SK-N-SH (cell line): Measurements from ENCODE around the gene HOXD11. TPM values are rescaled to one million over a fixed set of nuclear protein-coding genes. Genes with fewer than 3 reads are reported as not detected.
A peak's percentile ranks its signal among the peaks of the same experiment; 100 is the strongest.

Experiments used
- CTCF ChIA-PET: fragments of 300-600, 350-600 bp; formaldehyde crosslinking; extraction: SDS; loops from one replicate; lab custom pipeline; 2021; lab: Yijun Ruan, JAX
- POLR2A ChIA-PET: fragments of 350-600 bp; sonication (Branson Sonifier 250); formaldehyde crosslinking; extraction: SDS; loops from one replicate; lab custom pipeline; 2020; ENCODE audit warnings: antibody characterized with exemption, inconsistent platforms; lab: Yijun Ruan, JAX
- DNase-seq: peaks from one replicate; pipeline ENCODE4 v3.0.0; 2012
- H2AFZ ChIP-seq: fragments of 200-600 bp; sonication (generic); 2 replicates; pipeline ENCODE4 v1.8.1; 2016; ENCODE audit warnings: antibody characterized with exemption, mild to moderate bottlenecking, low read depth
- H3F3A ChIP-seq: fragments of 200-600 bp; sonication (generic); replicated peaks from 2 replicates; pipeline ENCODE3; 2016; ENCODE audit warnings: antibody characterized with exemption, mild to moderate bottlenecking; ENCODE audit not compliant: insufficient read depth
- H3K27ac ChIP-seq, 2 experiments: fragments of 200-500 bp in 1 of 2; fragments of 200-600 bp in 1 of 2; sonication (Bioruptor generic) in 1 of 2; sonication (generic), shearing (Covaris generic) in 1 of 2; 2 replicates each; pipeline versions ENCODE4 v1.5.1 to v1.6.1; 2014 to 2016; ENCODE audit warnings: low read depth in 2 of 2, inconsistent platforms in 1 of 2, low read length in 1 of 2, mild to moderate bottlenecking in 1 of 2, mixed read lengths in 1 of 2
- H3K27me3 ChIP-seq: fragments of 200-600 bp; sonication (generic), shearing (Covaris generic); 2 replicates; pipeline ENCODE4 v1.6.1; 2016; ENCODE audit warnings: mixed run types; ENCODE audit not compliant: insufficient read depth
- H3K36me3 ChIP-seq, 2 experiments: fragments of 200-500 bp in 1 of 2; fragments of 200-600 bp in 1 of 2; sonication (Bioruptor generic) in 1 of 2; sonication (generic) in 1 of 2; replicated peaks in 1 of 2; 2 replicates each; pipeline versions ENCODE3 to v1.5.1; 2014 to 2016; ENCODE audit warnings: low read length in 1 of 2, mild to moderate bottlenecking in 1 of 2; ENCODE audit not compliant: insufficient read depth in 2 of 2, control insufficient read depth in 1 of 2
- H3K4me1 ChIP-seq, 2 experiments: fragments of 200-500 bp in 1 of 2; fragments of 200-600 bp in 1 of 2; sonication (Bioruptor generic) in 1 of 2; sonication (generic), shearing (Covaris generic) in 1 of 2; 2 replicates each; pipeline versions ENCODE4 v1.5.1 to v1.6.1; 2014 to 2016; ENCODE audit warnings: low read depth in 1 of 2, low read length in 1 of 2, mixed run types in 1 of 2; ENCODE audit not compliant: insufficient read depth in 2 of 2, control insufficient read depth in 1 of 2
- H3K4me2 ChIP-seq: fragments of 200-600 bp; sonication (generic), shearing (Covaris generic); 2 replicates; pipeline ENCODE4 v1.6.1; 2017; ENCODE audit warnings: mixed run types
- H3K4me3 ChIP-seq, 2 experiments: fragments of 200-500 bp in 1 of 2; fragments of 200-600 bp in 1 of 2; sonication (Bioruptor generic) in 1 of 2; sonication (generic), shearing (Covaris generic) in 1 of 2; 2 replicates each; pipeline versions ENCODE4 v1.5.1 to v1.8.1; 2014 to 2016; ENCODE audit warnings: low read depth in 2 of 2, inconsistent platforms in 1 of 2, low read length in 1 of 2, mild to moderate bottlenecking in 1 of 2, mixed read lengths in 1 of 2, moderate library complexity in 1 of 2
- H3K79me2 ChIP-seq: fragments of 200-600 bp; sonication (generic); 2 replicates; pipeline ENCODE4 v1.8.1; 2017; ENCODE audit warnings: mild to moderate bottlenecking; ENCODE audit not compliant: insufficient read depth
- H3K9ac ChIP-seq: fragments of 200-600 bp; sonication (generic); 2 replicates; pipeline ENCODE4 v1.6.1; 2017; ENCODE audit warnings: mixed run types
- H3K9me2 ChIP-seq: fragments of 200-600 bp; sonication (generic); 2 replicates; pipeline ENCODE4 v1.6.1; 2017; ENCODE audit warnings: mixed run types
- H3K9me3 ChIP-seq: fragments of 200-600 bp; sonication (generic); 2 replicates; pipeline ENCODE4 v1.6.1; 2017; ENCODE audit warnings: mixed run types, mild to moderate bottlenecking, moderate library complexity
- H4K20me1 ChIP-seq: fragments of 200-600 bp; sonication (generic); 2 replicates; pipeline ENCODE4 v1.6.1; 2017; ENCODE audit warnings: mild to moderate bottlenecking, mixed run types; ENCODE audit not compliant: insufficient read depth
- CHD2 ChIP-seq: fragments of 150-350 bp; IDR thresholded peaks from 2 replicates; pipeline ENCODE4 v1.6.1; 2018; ENCODE audit warnings: low read length; ENCODE audit not compliant: partially characterized antibody
- CTCF ChIP-seq: fragments of 200-600 bp; sonication (generic); IDR thresholded peaks from 2 replicates; pipeline ENCODE4 v1.6.1; 2017; ENCODE audit warnings: antibody characterized with exemption, mild to moderate bottlenecking, moderate library complexity
- FOXM1 ChIP-seq: IDR thresholded peaks from 2 replicates; pipeline ENCODE4 v1.4.0; 2012; ENCODE audit warnings: low read depth, mild to moderate bottlenecking
- GABPA ChIP-seq: IDR thresholded peaks from 2 replicates; pipeline ENCODE4 v1.4.0; 2012; ENCODE audit warnings: low read depth, mild to moderate bottlenecking
- GATA2 ChIP-seq: sonication (generic); formaldehyde crosslinking; IDR thresholded peaks from 2 replicates; pipeline ENCODE4 v1.5.0; 2020; ENCODE audit warnings: mild to moderate bottlenecking, missing genetic modification reagents
- JUND ChIP-seq: IDR thresholded peaks from 2 replicates; pipeline ENCODE4 v1.4.0; 2012
- MAX ChIP-seq: IDR thresholded peaks from 2 replicates; pipeline ENCODE4 v1.4.0; 2012; ENCODE audit warnings: low read depth
- REST ChIP-seq: IDR thresholded peaks from 2 replicates; pipeline ENCODE4 v1.6.1; 2012; ENCODE audit warnings: mild to moderate bottlenecking, low read depth, low read length, moderate library complexity
- RXRA ChIP-seq: IDR thresholded peaks from 2 replicates; pipeline ENCODE4 v1.4.0; 2012; ENCODE audit warnings: low read depth, mild to moderate bottlenecking, borderline replicate concordance
- SIN3A ChIP-seq: IDR thresholded peaks from 2 replicates; pipeline ENCODE4 v1.6.1; 2012; ENCODE audit warnings: low read depth, mild to moderate bottlenecking, low read length, moderate library complexity, borderline replicate concordance
- TAF1 ChIP-seq: IDR thresholded peaks from 2 replicates; pipeline ENCODE4 v1.6.1; 2012; ENCODE audit warnings: low read depth, mild to moderate bottlenecking, low read length, moderate library complexity, borderline replicate concordance
- YY1 ChIP-seq: IDR thresholded peaks from 2 replicates; pipeline ENCODE4 v1.4.0; 2012; ENCODE audit warnings: low read depth, mild to moderate bottlenecking
- ZBTB33 ChIP-seq: IDR thresholded peaks from 2 replicates; pipeline ENCODE4 v1.4.0; 2012; ENCODE audit warnings: low read depth, borderline replicate concordance
- WGBS: methylation state at CpG from one replicate; pipeline ENCODE4 v1.1.6; 2017; ENCODE audit warnings: low lambda C conversion rate; 5-methylcytosine and 5-hydroxymethylcytosine counted together
- polyA plus RNA-seq, 3 experiments: library from polyadenylated mRNA; depleted of rRNA; stranded (reverse); fragments of >200 nt; gene quantifications; 2 replicates each; pipeline ENCODE4 v1.2.3, GENCODE V29; 2012
- TF ChIP-seq, protein P1 (sequence below): fragments of 150-350 bp; IDR thresholded peaks from 2 replicates; pipeline ENCODE4 v1.6.1; 2016; ENCODE audit warnings: mild to moderate bottlenecking, low read depth, low read length
- TF ChIP-seq, protein P2 (sequence below): IDR thresholded peaks from 2 replicates; pipeline ENCODE4 v1.4.0; 2012; ENCODE audit warnings: low read depth, borderline replicate concordance

HOXD11 gene
- polyA plus RNA-seq, 1 of the 3 experiments (the other 2 are of a cell fraction): not detected

DNA sequence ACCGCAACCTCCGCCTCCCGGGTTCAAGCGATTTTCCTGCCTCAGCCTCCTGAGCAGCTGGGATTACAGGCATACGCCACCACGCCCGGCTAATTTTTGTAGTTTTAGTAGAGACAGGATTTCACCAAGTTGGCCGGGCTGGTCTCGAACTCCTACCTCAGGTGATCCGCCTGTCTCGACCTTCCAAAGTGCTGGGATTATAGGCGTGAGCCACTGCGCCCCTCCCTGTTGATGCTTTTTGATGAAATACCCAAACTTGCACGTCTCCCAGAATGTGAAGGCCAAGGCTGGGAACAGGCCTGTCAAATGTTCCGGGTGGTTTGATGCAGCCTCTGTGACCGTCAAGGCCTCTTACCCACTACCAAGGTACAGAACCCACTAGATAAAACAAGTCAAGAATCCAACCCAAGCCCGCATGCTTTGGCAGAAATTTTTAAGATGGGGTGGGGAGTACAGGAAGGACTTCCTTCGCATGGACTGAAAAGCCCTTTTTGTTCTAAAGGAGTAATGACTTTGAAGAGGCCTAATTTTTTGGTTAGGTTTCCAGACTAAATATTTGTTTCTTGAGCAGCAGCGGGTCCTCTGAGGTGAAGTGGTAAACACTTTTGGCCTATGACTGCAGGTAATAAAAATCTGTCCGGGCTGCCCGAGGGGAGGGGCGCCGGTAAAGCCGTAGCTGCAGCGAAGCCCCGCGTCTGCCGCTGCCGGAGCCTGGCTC lies 19.6 kb upstream of the HOXD11 start:
- Histone ChIP-seq H3K9me3 (no peaks in the 10 kb centered on the region), H3K27ac (no peak overlapping the region), H3K36me3 (no peaks in the 10 kb centered on the region), H3F3A (no peaks in the 10 kb centered on the region), H3K4me3 (peak overlapping the region; percentile 40 to 52; a peak in 2 of 4 replicates), H3K27me3 (peaks cover 97% of the 10 kb centered on the region), H4K20me1 (0 out of 2 replicates have a peak, but pooled peaks cover 8% of the 10 kb centered on the region), H2AFZ (no peak overlapping the region), H3K9me2 (no peaks in the 10 kb centered on the region), H3K9ac (no peak overlapping the region), H3K4me2 (peak overlapping the region; percentile 66), H3K79me2 (no peaks in the 10 kb centered on the region), H3K4me1 (peaks cover 0 to 26% of the 10 kb centered on the region in 2 experiments; a peak in 1 of 4 replicates)
- POLR2A ChIA-PET: no interaction called here
- TF ChIP-seq CTCF (no peak), FOXM1 (no peak), TAF1 (no peak), JUND (no peak), REST (no peak), ZBTB33 (no peak), SIN3A (no peak), MAX (no peak), GABPA (no peak), RXRA (no peak), YY1 (no peak), CHD2 (no peak), GATA2 (CRISPR knock-in tag) (no peak)
- TF ChIP-seq, protein P1, sequence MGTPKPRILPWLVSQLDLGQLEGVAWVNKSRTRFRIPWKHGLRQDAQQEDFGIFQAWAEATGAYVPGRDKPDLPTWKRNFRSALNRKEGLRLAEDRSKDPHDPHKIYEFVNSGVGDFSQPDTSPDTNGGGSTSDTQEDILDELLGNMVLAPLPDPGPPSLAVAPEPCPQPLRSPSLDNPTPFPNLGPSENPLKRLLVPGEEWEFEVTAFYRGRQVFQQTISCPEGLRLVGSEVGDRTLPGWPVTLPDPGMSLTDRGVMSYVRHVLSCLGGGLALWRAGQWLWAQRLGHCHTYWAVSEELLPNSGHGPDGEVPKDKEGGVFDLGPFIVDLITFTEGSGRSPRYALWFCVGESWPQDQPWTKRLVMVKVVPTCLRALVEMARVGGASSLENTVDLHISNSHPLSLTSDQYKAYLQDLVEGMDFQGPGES: no peak
- TF ChIP-seq, protein P2, sequence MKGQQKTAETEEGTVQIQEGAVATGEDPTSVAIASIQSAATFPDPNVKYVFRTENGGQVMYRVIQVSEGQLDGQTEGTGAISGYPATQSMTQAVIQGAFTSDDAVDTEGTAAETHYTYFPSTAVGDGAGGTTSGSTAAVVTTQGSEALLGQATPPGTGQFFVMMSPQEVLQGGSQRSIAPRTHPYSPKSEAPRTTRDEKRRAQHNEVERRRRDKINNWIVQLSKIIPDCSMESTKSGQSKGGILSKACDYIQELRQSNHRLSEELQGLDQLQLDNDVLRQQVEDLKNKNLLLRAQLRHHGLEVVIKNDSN: no peak
- WGBS: 86% methylated on average over 19 of the region's 29 CpGs
- DNase-seq: no peak
- CTCF ChIA-PET: interaction anchor here (0.6 to 13.5 kb wide), 34 partner anchors 7 to 1394 kb away, joined by 3 to 264 read pairs (median 5); partner anchors contain the start of genes HOXD10, HOXD11, HOXD12 and HOXD13
